HG02973 (cell line): ENCODE results near the gene TBC1D19.

ENCODE experiments used
- ATAC-seq: cut with Tn5 transposase; IDR thresholded peaks from one replicate; pipeline ENCODE4 v1.9.1; 2021; ENCODE audit warnings: moderate library complexity; ENCODE audit not compliant: unreplicated experiment

The TBC1D19 gene

GRCh38 chr4:26779224-26779623 is 195.3 kb downstream of the TBC1D19 start:
- ATAC-seq = no peak

GRCh38 chr4:26779674-26780073 is 195.8 kb downstream of the TBC1D19 start:
- ATAC-seq = no peak

- peak; percentile 58 for ATAC-seq
These were observed 196.7 kb downstream of the TBC1D19 start for GRCh38 chr4:26780539-26780938.

- no peak for ATAC-seq
These were observed 198.4 kb downstream of the TBC1D19 start for GRCh38 chr4:26782168-26782829.

- ATAC-seq = no peak
These were observed 198.9 kb downstream of the TBC1D19 start for GRCh38 chr4:26782830-26783202.

GRCh38 chr4:26784207-26784865 is 200.5 kb downstream of the TBC1D19 start:
- no peak for ATAC-seq

GRCh38 chr4:26785312-26785711 is 201.4 kb downstream of the TBC1D19 start:
- no peak for ATAC-seq

- ATAC-seq = no peak
These were observed 201.9 kb downstream of the TBC1D19 start for GRCh38 chr4:26785810-26786209.

GRCh38 chr4:26786916-26787315 is 203.0 kb downstream of the TBC1D19 start:
- no peak for ATAC-seq

GRCh38 chr4:26787461-26788340 is 203.8 kb downstream of the TBC1D19 start:
- no peak for ATAC-seq

- no peak for ATAC-seq
These were observed 204.5 kb downstream of the TBC1D19 start for GRCh38 chr4:26788341-26788733.

- ATAC-seq = no peak
These were observed 205.3 kb downstream of the TBC1D19 start for GRCh38 chr4:26789208-26789607.

GRCh38 chr4:26791346-26791745 is 207.5 kb downstream of the TBC1D19 start:
- ATAC-seq = no peak

- no peak for ATAC-seq
These were observed 208.8 kb downstream of the TBC1D19 start for GRCh38 chr4:26792639-26793038.

- ATAC-seq = no peak
These were observed 209.9 kb downstream of the TBC1D19 start for GRCh38 chr4:26793735-26794134.

- no peak for ATAC-seq
These were observed 212.2 kb downstream of the TBC1D19 start for GRCh38 chr4:26796081-26796480.

- ATAC-seq = no peak
These were observed 218.9 kb downstream of the TBC1D19 start for GRCh38 chr4:26802790-26803189.

- no peak for ATAC-seq
These were observed 219.5 kb downstream of the TBC1D19 start for GRCh38 chr4:26803211-26803861.

- no peak for ATAC-seq
These were observed 220.6 kb downstream of the TBC1D19 start for GRCh38 chr4:26804451-26804850.

- no peak for ATAC-seq
These were observed 221.0 kb downstream of the TBC1D19 start for GRCh38 chr4:26804925-26805324.
